Myocyte (in vitro differentiated cells): ENCODE data around the gene RBM28. TPM values are rescaled to one million over a fixed set of nuclear protein-coding genes. Genes with fewer than 3 reads are reported as not detected.
"Not testable (repeated sequence)": the region's sequence is repeated elsewhere in the genome, so short reads cannot be mapped to it uniquely, and the experiment has no call there.

Experiments
- DNase-seq: peaks from one replicate; pipeline ENCODE4 v3.0.0-alpha.2; 2012; ENCODE audit warnings: low read depth
- total RNA-seq: library from RNA; depleted of rRNA; stranded (reverse); fragments of >200 nt; gene quantifications from 2 replicates; pipeline ENCODE4 v1.2.3, GENCODE V29; 2014

The RBM28 gene
- total RNA-seq, 1 donor from 2014 or later = 24.5 TPM

GRCh38 chr7:128298004-128298403 lies 45.7 kb downstream of the RBM28 start:
- not testable (repeated sequence) for DNase-seq

GRCh38 chr7:128287556-128287955 lies 56.2 kb downstream of the RBM28 start:
- no peak for DNase-seq

GRCh38 chr7:128284102-128284501 lies 59.6 kb downstream of the RBM28 start:
- DNase-seq = peak; percentile 75

DNA sequence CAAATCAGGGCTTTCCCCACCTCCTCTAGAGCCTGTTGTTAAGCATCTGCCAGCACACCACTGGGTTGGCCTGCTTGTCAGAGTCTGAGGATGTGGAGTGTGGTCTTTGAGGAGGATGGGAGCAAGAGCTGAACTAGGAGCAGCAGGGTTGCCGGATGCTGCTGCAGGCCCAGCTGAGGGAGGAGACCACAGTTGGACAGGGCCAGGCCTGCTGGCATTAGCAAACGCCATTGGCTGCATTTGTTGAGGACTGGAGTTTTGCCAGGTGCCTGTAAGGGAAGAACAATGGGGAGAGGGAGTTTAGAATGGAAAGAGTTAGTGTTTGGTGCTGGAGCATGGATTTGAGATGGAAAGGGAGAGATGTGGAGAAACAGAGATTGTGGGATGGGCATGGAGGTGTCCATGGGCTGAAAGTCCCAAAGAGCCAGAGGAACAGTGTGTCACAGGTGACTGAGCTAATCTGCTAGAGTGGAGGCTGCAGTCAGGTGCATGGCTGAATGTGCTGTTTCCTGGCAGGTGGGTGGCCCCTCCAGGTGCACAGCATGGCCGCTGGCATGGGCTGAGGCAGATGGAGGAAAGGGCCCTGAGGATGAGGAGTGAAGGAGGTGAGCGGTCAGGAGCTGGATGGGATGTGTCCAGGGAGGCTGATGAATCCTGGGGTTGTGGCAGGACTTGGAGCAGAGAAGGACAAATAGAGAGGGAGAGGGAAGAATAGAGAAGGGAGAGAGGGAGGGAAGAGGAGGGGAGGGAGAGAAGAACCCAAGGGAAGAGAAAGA lies 61.9 kb downstream of the RBM28 start:
- peak; percentile 31 for DNase-seq

- not testable (repeated sequence) for DNase-seq
Observed at GRCh38 chr7:128280451-128280850, 63.3 kb downstream of the RBM28 start.

DNA sequence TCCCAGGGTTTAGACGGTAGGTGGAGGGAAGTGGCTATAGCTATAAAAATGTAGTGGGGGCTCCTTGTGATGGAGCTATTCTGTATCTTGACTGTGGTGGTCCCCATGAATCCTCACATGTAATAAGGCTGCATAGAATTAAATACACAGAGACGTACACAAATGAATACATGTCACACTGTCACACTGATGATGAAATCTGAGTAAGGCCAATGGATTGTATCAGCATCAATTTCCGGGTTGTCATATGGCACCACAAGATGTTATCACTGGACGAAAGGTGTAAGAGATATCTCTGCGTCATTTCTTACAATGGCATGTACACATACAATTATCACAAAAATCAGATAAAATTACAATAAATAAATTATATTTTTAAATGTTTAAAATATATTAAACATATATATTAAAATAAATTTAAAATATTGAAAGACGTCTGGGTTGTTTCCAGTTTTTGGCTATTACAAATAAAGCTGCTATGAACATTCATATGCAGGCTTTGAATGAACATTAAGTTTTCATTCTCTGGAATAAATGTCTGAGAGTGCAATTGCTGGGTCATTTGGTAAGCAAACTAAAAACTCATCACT lies 64.5 kb downstream of the RBM28 start:
- no peak for DNase-seq

DNA sequence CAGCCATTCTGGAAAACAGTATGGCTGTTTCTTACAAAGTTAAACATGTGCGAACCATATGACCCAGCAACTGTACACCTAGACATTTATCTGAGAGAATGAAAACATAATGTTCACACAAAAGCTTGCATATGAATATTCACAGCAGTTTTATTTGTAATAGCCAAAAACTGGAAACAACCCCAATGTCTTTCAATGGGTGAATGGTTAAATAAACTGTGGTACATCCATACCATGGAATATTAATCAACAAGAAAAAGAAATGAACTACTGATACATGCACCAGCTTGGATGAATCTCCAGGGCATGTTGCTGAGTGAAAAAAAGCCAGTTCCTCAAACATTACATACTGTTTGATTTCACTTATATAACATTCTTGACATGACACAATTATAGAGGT lies 65.3 kb downstream of the RBM28 start:
- DNase-seq = no peak

- no peak for DNase-seq
Observed at GRCh38 chr7:128275681-128276080, 68.0 kb downstream of the RBM28 start.

DNA sequence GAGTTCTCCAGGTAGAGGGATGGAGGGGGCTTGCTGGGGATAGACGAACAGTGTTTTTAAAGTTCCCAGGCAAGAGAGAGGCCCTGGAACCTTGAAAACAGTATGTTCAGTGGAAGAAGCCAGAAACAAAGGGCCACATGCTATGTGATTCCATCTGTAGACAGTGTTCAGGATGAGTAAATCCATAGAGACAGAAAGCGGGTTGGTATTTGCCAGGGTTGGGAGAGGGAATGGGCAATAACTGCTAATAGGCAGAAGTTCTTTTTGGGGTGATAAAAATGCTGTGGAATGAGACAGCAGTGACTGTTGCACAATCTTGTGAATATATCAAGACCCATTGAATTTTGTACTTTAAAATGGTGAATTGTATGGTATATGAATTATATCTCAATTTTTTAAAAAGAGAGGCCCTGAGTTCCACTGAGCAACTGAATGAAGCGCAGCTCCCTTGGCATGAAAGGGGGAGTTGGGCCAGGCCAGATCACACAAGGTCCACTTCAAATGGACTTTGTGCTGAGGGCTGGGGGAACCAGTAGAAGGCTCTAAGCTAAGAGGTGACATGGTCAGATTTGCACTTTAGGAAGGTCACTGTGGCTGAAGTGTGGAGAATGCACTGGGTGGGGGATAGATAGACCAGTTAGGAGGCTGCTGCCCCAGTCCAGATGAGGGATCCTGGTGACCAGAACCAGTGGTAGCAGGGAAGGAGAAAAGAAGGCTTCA lies 68.7 kb downstream of the RBM28 start:
- DNase-seq = no peak

DNA sequence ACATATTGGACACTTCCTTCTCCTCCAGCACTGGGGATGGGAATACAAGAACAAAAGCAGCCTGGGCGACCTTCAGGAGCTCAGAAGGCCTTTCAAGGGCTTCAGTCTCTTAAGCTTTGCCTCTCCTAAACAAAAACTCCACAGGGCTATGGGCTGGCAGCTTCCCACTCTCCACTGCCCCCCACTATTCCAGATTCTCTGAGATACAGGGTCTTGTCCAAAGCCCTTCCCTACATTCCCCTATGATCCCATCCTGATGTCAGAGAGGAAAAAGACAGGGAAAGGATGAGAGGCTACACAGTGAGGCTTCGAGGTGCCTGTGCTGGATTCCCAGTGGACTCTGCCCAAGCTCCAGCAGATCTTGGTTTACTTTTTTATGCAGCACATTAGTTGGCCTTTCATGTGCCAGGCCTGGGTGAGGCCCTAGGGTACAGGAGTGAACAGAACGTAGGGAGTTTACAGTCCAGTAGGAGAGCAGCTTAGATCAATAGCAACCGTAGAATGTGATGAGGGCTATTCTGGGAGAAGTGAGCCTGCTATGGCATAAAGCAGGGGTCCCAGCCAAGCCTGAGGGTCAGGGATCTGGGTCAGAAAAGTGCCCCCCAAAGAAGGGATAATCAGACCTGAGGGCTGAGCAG lies 69.3 kb downstream of the RBM28 start:
- no peak for DNase-seq

- DNase-seq = no peak
Observed at GRCh38 chr7:128271942-128272481, 71.7 kb downstream of the RBM28 start.

- no peak for DNase-seq
Observed at GRCh38 chr7:128271471-128271941, 72.2 kb downstream of the RBM28 start.

GRCh38 chr7:128270826-128271272 lies 72.9 kb downstream of the RBM28 start:
- DNase-seq = no peak

DNA sequence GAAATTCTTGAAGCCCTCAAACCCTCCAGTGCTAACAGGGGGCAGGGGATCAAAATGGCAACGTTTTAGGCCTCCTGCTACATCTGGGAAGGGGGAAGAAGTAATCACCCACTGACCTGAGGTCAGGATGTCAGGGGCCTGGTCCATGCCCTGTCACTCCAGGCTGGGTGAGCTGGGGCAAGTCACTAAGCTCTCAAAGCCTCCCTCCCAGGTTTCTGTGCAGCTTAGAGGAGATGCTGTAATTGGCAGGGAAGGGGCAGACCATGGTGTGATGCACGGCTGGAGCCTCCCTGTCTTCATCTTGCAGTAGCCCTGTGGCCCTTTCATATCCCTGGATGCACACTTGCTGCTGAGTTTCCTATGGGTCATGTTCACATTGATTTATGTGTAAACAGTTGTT lies 75.5 kb downstream of the RBM28 start:
- DNase-seq = no peak

- no peak for DNase-seq
Observed at GRCh38 chr7:128267595-128267924, 76.1 kb downstream of the RBM28 start.

DNA sequence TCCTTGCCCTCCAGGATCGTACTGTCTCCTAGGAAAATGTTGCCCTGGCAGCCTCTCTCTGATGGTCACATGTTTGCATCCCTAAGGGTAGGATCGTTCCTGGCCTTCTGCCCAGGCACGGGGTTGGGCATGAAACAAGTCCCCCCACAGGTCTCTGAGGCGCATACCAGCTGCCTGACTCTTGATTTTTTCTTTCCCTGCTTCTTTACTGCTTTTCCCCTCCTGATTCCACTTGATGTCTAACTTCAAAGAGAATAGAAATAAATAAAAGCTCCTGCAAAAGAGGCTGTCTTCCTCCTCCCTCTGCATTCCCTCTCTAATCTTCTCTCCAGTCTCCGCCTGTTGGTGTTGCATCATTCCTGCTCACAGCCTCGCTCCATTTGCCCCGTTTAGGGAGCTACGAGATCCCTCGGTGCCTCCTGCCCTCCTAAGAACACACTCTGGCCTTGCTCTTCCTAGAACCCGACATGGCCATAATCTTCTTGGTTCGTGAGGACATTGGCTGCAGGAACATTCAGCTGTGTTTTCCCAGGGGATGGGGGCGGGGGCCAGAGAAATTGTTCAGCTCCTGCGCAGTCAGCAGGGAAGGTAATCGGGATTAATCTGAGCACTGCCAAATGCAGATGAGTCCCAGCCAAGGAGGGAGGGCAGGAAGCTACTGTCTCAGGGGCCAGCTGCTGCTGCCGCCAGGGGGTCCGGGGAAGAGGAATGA lies 76.7 kb downstream of the RBM28 start:
- peak; percentile 90 for DNase-seq

DNA sequence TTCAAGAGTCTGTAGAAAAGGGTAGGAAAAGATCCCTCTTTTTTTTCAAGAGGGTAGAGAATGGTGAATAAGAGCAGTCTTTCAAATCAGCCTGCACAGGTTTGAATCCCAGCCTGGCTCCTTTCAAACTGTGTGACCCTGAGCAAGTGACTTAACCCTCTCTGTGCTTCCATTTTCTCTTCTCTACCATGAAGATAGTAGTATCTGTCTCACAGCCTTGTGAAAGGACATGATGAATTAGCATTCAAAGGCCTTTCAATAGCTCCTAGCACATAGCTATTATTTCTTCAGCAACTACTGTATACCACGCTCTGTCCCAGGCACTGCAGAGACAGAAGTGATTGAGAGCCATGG lies 77.2 kb downstream of the RBM28 start:
- DNase-seq = no peak

DNA sequence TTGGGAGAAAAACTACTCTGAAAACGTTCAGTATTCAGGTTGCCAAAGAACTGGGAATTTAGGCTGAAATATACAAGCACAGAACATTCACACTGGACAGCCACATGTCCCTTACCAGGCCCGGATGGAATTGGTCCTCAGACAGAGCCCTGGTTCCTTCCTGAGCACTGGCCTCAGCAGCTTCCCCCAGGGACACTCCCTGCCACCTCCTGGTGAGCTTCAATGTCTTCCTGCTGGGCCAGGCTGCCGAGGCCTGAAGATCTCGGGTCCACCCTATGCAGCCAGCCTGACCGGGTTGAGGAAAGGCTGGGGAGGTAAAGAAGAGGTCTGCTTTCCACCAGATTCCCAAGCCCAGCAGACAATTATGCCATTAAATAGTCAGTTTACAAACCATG lies 77.8 kb downstream of the RBM28 start:
- DNase-seq = no peak

DNA sequence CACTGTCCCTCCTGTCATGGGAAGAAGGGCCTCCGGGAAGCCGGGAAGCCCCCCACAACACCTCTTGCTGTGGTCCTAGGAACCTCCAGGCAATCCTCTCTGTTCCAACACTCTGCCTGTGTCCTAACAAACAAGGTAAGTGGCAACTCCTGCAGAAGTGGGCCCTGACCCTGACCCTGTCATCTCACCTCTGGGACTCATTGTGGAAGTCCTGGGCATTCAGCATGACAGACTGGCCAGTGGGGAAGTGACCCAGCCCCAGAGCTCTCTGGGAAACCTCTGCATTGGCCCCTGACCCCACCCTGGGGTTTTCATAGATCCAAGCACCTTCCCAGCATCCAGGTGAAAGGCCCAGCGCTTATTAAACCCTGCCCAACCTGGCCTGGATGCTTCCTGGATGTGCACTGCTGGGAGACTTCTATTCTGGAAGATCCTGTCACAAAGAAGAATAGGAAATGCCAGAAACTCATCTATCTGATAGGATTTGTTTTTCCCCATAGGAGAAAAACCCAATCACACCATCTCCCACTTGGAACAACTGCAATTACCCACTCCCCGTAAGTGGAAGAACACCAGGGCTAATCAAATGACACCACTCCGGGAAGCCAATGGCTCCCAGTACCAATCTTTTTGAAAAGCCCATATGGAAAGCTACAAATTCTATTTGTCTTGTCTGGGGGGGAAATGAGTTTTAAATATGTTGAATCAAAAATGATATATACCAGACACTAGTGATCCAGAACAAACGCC lies 78.4 kb downstream of the RBM28 start:
- no peak for DNase-seq

DNA sequence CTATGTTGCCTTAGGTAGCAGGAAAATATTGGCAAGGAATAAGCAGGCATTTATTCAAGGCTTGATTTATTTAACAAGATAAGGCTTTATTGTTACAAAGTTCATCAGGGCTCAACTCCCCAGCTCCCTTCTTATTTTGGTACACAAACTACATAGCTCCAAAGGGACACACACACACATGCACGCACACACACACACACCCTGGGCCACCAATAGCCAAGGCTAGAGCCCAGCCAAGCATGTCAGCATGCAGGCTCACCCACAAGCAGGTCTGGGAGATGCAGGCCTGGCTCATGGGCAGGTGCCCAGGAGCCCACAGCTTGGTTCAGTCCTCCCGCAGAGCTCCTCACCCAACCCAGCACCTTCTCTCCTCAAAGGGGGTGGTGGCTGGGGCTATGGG lies 79.2 kb downstream of the RBM28 start:
- no peak for DNase-seq
